Neural progenitor cell (in vitro differentiated cells): ENCODE data around the gene CTSW.

Experiments
- EZH2 ChIP-seq: fragments of 200-600 bp; sonication (generic); IDR thresholded peaks from 2 replicates; pipeline ENCODE4 v1.6.1; 2017; ENCODE audit warnings: antibody characterized with exemption, mild to moderate bottlenecking, moderate library complexity
- EZH2phosphoT487 ChIP-seq: fragments of 200-600 bp; sonication (generic); IDR thresholded peaks from 2 replicates; pipeline ENCODE4 v1.6.1; 2017; ENCODE audit warnings: antibody characterized with exemption
- TF ChIP-seq, protein P1 (sequence below): fragments of 200-600 bp; sonication (generic); IDR thresholded peaks from 2 replicates; pipeline ENCODE4 v1.5.1; 2017; ENCODE audit warnings: antibody characterized with exemption, mild to moderate bottlenecking

DNA sequence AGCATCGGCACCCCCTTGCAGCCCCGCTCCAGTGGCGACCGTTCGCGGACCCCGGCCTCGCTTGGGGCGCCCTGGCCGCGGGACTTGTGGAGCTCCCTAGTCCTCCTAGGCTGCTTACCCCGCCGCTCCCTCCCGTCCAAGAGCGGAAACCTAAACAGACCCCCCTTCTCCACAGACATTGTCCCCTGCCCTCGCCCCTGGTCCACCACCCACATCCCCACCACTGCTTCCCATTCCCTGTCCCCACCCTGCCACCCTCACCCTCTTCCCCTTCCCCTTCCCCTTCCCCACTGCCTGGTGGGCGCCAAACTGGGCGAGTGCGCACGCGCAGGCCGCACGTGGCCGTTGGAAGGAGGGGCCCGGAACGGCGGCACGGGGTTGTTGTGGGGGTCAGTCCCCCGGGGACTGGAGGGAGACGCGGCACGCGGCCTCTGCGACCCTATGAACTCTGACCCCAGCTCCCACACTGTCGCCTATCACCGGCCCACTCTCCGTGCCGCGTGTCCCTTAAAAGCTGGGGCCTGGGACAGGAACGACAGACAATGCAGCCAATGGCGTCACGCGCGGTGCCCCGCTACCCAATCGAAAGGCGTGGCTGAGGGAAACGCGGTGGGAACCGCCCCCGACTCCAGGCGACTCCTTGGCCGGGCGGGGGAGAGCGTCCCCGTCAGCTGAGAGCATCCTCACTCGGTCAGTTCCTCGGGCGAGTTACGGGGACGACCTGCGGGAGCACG, 46.2 kb upstream of the CTSW start, which contains the start of gene SNX32:
- TF ChIP-seq, protein P1, sequence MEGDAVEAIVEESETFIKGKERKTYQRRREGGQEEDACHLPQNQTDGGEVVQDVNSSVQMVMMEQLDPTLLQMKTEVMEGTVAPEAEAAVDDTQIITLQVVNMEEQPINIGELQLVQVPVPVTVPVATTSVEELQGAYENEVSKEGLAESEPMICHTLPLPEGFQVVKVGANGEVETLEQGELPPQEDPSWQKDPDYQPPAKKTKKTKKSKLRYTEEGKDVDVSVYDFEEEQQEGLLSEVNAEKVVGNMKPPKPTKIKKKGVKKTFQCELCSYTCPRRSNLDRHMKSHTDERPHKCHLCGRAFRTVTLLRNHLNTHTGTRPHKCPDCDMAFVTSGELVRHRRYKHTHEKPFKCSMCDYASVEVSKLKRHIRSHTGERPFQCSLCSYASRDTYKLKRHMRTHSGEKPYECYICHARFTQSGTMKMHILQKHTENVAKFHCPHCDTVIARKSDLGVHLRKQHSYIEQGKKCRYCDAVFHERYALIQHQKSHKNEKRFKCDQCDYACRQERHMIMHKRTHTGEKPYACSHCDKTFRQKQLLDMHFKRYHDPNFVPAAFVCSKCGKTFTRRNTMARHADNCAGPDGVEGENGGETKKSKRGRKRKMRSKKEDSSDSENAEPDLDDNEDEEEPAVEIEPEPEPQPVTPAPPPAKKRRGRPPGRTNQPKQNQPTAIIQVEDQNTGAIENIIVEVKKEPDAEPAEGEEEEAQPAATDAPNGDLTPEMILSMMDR = no peak
- peak; percentile 30 for TF ChIP-seq EZH2
- no peak for TF ChIP-seq EZH2phosphoT487
